GM18499 (cell line): ENCODE results near the gene SLIT3.

Experiments
- ATAC-seq: cut with Tn5 transposase; IDR thresholded peaks from one replicate; pipeline ENCODE4 v1.9.1; 2021; ENCODE audit warnings: moderate number of reproducible peaks; ENCODE audit not compliant: insufficient read depth, unreplicated experiment

SLIT3 gene

GRCh38 chr5:169094586-169095409 lies 206.1 kb downstream of the SLIT3 start:
- ATAC-seq: no peak

DNA sequence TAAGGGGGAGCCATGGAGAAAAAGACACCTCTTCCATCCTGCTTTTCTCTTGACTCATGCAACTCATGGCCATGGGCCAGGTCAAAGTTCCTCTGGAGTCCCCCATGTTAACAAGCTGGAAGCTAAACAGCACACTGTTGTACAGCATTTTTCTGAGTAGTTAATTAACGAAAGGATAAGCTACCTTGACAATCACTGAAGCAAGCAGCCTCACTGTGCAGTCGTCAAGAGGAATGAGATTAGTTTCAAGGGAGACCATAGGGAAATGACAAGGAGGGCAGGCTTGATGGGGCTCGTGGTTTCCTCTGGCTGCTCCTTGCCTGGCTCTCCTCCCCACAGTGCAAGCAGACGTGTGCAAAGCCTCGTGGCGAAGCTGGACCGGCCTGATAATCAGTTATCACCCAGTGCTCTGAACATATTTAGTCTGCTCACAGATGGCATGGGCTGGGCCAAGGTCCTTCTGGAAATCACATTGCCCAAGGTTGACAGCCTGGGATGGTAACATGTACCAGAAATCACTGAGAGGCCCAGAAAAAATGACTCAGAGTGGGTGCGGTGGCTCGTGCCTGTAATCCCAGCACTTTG lies 209.5 kb downstream of the SLIT3 start:
- ATAC-seq: no peak

GRCh38 chr5:169089343-169089742 lies 211.6 kb downstream of the SLIT3 start:
- ATAC-seq: no peak

DNA sequence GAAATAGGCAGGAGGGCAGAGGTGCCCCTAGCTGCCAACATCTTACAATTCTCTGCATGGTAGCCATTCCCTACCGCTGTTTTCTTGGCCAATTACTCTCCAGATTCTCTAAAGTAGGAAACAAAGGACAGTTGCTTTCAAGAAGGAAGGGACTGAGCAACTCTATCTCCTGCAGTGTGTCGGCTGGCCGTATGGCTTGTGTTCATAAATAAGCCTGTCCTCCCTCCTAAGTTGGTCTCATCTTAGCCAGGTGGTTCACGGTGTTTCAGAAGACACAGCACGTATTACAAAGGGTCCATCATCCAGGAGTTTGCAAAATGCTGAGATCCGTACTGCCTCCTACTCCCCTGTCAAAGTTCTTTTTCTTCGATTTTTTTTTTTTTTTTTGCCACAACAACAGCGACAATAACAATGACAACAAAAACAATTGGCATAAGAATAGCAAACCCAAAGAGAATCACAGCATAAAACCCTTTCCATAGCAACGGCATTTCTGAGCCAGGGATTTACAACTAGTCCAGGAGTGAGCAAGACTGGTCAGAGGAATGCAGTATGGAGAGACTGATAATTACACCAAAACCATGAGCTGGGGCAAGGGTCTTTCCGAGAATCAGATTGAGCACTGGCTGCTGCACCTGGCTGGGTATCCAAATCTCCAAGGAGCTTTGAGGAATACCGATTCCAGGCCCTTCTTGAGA lies 212.8 kb downstream of the SLIT3 start:
- no peak for ATAC-seq

DNA sequence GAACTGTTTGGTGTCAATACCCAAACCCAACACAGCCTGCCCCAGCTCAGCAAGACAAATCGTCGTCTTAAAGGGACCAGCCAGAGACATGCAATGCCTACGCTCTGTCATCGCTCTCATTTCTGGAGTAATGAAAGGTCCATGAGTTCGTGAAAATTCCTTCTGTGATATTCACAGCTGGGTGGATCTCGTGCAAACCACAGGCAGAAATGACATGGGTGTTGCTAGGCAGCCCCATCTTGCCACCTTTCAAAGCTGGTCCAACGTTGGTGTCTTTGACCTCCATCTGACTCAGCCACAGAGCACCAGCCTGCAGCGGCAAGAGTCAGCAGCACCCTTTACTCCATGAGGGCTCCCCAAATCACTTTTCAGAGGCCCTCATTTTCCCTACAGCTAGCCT lies 215.3 kb downstream of the SLIT3 start:
- ATAC-seq: no peak

DNA sequence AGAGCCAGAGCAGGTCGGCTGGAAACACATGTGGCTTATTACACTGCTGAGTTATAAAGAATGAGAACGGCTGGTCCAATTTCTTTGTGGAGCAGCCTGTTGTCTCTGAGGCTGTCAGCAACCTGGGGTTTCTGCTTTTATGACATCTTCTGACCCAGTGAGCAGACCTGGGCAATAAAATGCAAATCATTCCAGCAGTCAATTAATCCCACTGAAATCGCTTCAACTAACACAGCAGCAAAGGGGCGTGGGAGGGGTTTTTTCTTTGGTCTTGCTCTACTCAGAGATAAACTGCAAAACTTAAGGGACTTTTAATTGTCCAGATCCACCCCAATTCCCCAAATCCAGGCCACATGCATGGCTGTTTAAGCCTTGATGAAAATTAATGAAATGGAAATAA lies 215.7 kb downstream of the SLIT3 start:
- ATAC-seq: no peak

- no peak for ATAC-seq
Observed at GRCh38 chr5:169084775-169085174, 216.2 kb downstream of the SLIT3 start.

GRCh38 chr5:169083394-169084018 lies 217.4 kb downstream of the SLIT3 start:
- ATAC-seq: no peak

DNA sequence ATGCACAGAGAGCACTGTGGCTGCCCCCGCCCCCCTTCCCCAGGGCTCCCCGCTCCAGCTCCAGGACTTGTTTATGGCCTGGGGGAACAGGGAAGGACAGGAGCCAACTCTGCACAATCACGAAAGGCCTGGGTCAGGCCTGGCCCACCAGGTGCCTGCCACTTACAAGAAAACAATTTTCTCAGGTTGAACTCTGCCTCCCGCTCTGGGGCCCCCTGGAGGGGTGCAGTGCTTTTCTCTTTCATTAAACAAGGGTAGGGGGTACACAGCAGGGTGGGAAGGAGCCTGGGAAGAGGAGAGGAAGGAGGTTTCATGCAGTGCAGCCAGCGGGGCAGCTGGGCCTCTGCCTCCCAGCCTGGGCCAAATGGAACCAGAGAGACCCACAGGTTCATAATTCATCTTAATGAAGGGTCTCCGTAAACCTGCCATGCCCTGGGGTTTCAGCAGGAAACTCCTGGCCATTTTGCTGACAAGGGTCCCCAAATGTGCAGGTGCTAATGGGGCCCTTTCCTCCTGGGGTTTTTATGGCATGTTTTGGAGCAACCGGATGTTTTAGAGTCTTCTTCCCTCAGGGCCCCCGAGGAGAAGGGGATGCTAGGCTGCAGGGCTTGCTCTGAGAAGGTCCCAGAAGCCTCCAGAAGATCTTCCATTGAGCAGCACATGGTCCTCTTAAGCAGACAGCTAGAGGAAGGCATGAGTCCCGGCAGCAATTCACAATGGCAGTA lies 219.8 kb downstream of the SLIT3 start:
- no peak for ATAC-seq

DNA sequence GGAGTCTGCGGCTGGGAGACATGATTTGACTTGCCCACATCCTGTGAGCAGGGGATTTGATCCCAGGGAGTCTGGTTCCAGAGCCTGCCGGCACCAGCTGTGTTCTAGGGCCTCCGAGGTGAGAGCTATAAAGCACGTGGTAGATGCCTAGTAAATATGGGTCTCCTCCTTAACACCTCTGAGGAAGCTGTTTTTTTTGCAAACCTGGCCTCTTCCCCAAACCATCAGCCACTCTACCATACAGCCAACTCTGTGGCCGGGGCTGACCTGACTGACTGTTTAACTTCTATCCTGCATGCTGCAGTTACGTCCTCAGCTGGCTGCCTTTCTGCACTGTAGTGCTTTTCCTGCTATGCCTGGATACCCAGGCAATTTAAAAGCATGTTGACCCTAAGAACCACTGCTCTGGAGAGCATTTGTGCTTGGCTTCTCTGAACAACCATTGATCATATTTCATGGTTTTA lies 220.5 kb downstream of the SLIT3 start:
- no peak for ATAC-seq

DNA sequence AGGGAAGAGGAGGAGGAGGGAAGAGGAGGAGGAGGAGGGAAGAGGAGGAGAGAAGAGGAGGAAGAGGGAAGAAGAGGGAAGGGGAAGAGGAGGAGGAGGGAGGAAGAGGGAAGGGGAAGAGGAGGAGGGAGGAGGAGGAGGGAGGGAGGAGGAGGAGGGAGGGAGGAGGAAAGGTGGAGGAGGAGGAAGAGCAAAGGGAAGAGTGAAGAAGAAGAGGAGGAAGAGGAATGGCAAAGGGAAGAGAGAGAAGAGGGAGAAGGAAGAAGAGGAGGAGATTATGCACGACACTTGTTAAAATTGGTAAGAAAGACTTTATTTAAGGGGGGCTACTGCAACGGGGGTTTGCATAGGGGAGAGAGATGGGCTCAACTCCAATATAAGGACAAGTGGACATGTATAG lies 221.2 kb downstream of the SLIT3 start:
- no peak for ATAC-seq

DNA sequence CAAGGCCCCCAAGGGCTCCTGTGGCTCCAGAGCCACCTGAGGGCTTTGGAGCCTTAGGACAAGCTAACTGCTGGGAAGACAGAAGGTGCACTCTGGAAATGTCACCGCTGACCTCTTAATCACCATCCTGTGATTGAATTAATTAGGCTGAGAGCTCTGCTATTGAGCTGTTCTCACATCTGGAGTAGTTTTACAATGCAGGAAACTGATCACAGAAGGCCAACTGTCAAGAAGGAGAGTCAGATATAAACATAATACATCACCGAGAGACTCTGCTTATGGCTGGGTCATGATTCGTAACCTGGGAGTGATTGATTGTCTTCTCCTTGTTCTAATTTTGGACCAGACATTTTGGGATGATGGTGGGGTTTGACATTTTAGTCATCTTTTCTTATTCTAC lies 226.1 kb downstream of the SLIT3 start:
- ATAC-seq: no peak

DNA sequence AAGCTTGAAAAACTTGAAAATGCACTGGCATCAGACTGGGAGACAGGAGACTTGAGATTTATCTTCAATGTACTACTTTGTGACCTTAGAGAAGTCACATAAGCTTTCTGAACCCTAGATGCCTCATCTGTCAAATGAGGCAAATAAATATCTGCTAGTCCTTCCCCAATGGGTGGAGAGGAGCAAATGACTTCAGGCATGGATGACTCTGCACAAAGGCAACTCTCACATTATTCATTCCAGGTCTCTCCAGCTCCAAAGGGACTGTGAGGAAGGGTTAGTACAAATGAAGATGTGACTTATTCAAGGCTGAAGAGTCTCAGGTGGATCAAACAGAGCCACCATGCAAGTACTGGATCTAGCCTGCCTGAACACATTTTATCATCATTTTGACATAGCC lies 228.7 kb downstream of the SLIT3 start:
- ATAC-seq: no peak

DNA sequence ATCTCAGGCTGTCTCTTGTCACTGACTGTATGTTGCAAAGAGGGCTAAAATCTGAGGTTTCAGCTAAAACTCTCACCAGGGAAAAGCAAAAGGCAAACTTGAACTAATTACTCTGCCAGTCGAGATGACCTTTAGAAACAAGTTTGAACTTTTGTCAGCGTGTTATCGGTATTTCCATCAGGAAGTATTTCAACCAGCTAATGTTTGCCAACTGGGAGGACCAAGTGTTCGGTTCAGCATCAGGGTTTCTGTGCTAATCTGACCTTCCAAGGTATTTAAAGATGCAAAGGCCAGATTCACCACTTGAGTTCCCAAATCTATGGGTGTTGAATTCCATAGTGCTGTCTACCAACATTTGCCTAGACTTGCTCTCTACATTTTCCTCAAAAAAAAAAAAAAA lies 230.5 kb downstream of the SLIT3 start:
- ATAC-seq: no peak

DNA sequence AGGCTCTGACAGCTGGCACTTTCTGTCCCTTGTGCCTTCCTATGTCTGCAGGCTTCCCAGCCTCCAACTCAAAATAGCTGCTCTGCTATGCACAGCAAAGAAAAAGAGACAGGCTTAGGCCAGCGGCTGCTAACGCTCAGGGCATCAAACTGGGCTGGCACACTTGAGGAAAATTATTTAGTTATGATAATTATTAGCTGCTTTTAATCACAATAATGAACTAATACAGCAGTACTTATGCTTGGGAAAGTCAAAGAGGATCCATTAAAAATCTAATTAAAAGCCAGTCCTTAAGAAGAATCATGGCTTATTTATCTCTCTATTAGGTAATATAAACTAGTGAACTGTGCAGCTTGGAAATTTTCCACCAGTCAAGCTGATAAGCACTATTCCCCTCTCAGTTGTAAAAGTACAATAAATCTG lies 233.2 kb downstream of the SLIT3 start:
- no peak for ATAC-seq

DNA sequence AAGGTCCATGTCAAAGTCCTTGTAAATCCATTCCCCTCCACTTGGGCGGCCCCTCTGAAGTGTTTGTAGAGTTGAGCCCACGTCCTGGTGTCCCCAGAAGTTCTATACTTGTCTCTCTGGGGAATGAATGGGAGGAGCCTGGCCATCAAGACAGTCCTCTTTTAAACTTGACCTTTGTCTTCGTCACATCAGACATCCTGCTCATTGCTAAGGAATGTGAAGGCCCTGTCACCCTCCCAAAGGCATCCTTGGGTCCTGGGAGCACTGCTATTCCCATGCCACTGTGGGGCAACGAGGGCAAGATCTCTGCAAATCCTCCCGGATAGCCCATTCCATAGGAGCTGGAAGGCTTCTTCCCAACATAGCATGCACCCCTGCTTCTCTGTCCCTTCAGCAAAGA lies 235.5 kb downstream of the SLIT3 start:
- ATAC-seq: no peak

DNA sequence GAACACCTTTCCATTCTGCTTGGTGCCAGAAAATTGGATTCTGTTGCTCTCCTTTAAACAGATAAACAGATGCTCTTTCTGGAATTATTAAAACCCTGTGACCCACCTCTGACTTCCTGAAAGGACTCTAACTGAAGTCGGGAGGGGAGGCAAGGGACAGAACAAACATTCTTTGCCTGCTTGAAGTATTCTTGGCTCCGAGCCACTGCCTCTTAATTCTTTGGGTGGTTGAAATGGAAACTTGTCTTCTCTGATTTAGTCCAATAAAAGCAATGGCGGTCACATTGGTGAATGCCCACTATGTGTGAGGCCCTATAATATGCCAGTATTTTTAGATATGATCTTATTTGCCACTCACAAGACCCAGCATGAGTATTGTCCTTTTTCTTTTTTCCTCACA lies 236.8 kb downstream of the SLIT3 start:
- ATAC-seq: no peak

DNA sequence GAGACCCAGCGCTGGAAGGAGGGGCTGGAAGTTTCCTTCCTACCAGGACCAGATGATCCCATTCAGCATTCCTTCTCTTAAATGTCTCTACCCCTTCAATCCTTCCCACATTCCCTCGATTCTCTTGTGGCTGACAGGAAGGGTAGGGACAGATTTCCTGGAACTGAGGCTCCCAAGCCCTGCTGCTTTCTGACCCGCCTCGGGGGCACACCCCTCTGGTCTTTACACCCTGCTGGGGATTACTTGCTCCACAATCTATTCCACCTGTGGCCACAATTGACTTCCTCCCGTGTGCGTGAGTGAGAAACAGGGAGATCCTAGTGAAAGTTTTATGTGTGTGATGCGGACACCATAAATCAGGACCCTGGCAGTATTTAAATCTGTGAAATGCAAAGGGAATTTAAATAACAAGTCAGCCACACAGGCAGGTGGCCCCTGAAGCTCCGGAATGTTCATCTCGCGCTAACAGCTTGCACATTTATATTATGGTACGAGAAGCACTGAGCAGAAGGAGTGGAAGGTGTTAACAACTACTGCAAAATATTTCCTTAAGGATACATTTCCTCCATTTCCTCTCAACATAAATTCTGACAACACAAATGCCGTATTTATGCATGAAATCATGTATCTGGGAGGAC lies 237.5 kb downstream of the SLIT3 start:
- no peak for ATAC-seq

DNA sequence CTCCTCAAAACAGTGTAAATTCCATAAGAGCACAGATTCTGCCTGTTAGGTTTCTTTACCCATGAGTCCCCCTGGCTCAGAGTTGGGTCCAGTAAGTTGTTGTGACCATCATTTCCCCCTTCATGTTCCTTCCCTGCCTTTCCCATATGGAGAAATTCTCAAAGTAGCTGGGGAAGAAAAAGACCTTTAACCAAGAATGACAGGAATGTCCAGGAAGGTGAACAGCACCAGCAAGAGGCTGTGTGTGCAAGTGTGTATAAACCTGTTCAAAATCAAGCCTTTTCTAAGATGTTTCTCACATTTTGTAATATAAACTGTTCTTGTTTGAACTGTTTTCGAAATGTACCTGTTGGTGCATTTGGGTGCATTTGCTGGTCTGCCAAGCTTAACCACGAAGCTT lies 238.2 kb downstream of the SLIT3 start:
- no peak for ATAC-seq

DNA sequence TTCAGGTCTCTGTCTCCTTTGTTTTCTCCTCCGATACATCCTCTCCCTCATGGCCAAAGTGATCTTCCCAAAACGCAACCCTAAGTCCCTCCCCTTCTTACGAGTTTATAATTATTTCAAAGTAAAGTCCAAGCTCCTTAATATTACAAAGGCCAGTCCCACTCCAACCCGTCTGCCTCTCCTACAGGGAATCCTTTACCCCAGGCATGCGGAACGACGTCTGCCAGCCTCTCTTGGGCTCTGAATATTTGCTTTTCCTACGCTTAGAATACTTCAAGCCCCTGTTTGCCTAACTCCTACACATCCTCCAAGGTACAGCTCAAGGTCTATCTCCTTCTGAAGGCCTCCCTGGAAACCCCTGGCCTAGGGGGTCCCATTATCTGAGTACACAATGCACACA lies 246.4 kb downstream of the SLIT3 start:
- ATAC-seq: no peak
